HepG2 (cell line): ENCODE data around the gene GPR107. TPM values are rescaled to one million over a fixed set of nuclear protein-coding genes. Genes with fewer than 3 reads are reported as not detected.
A peak's percentile ranks its signal among the peaks of the same experiment; 100 is the strongest.

Source experiments
- ATAC-seq: fragments of 200-7000 bp; cut with Tn5 transposase; 3 replicates; pipeline ENCODE4 v1.9.1; 2020; ENCODE audit warnings: mild to moderate bottlenecking, moderate library complexity
- BruUV-seq: library from RNA; stranded (reverse); fragments of 400-500 nt; replicated peaks from 2 replicates; lab custom pipeline; 2021; lab: Mats Ljungman, UMichigan
- CTCF ChIA-PET: fragments of 300-600 bp; formaldehyde crosslinking; extraction: SDS; loops from one replicate; lab custom pipeline; 2021; ENCODE audit warnings: low total read pairs, inconsistent platforms, low intra/inter-chr PET ratio; lab: Yijun Ruan, JAX
- POLR2A ChIA-PET: fragments of 350-600 bp; sonication (Branson Sonifier 250); formaldehyde crosslinking; loops from one replicate; lab custom pipeline; 2020; ENCODE audit warnings: antibody characterized with exemption, inconsistent platforms; lab: Yijun Ruan, JAX
- DNase-seq: peaks from one replicate; pipeline ENCODE4 v3.0.0-alpha.2; 2015; ENCODE audit warnings: low spot score
- FAIRE-seq: peaks from 3 replicates; lab custom pipeline; 2011; peaks lifted over from hg19 to GRCh38; lab: Jason Lieb, UNC
- H2AFZ ChIP-seq: one replicate; pipeline ENCODE4 v1.6.1; 2011; ENCODE audit warnings: low read length, inconsistent platforms
- H3K27ac ChIP-seq: fragments of 300-600 bp; 3 replicates; pipeline ENCODE4 v1.8.0; 2011; ENCODE audit warnings: mixed run types, mild to moderate bottlenecking, mixed read lengths, low read length, inconsistent platforms; ENCODE audit not compliant: insufficient read depth; ENCODE audit errors: extremely low read length
- H3K27me3 ChIP-seq, 2 experiments: fragments of 200-600 bp in 1 of 2; 2 replicates in 1 of 2; 3 replicates in 1 of 2; pipeline versions ENCODE4 v1.6.0 to v1.8.0; 2011; ENCODE audit warnings: low read length in 2 of 2, mild to moderate bottlenecking in 2 of 2, moderate library complexity in 2 of 2, inconsistent platforms in 1 of 2; ENCODE audit not compliant: insufficient read depth in 2 of 2, control insufficient read depth in 1 of 2
- H3K36me3 ChIP-seq, 2 experiments: fragments of 200-600 bp in 1 of 2; replicated peaks in 1 of 2; 2 replicates in 1 of 2; 3 replicates in 1 of 2; pipeline versions ENCODE4 v1.5.1 to v1.8.0; 2011; ENCODE audit warnings: low read length in 2 of 2, inconsistent platforms in 1 of 2; ENCODE audit not compliant: insufficient read depth in 2 of 2, control insufficient read depth in 1 of 2
- H3K4me1 ChIP-seq: 2 replicates; pipeline ENCODE4 v1.5.1; 2012; ENCODE audit warnings: low read length, inconsistent platforms; ENCODE audit not compliant: insufficient read depth
- H3K4me2 ChIP-seq: 2 replicates; pipeline ENCODE4 v1.6.0; 2011; ENCODE audit warnings: low read depth, low read length, inconsistent platforms
- H3K4me3 ChIP-seq, 3 experiments: fragments of 200-600 bp in 1 of 3; sonication (generic), shearing (Covaris generic) in 1 of 3; replicated peaks in 1 of 3; 2 replicates each; pipeline ENCODE4 v1.5.1; 2011 to 2016; ENCODE audit warnings: low read length in 3 of 3, inconsistent platforms in 2 of 3, low read depth in 2 of 3, mild to moderate bottlenecking in 2 of 3, control low read depth in 1 of 3, mixed read lengths in 1 of 3; ENCODE audit not compliant: insufficient read depth in 1 of 3
- H3K79me2 ChIP-seq: one replicate; pipeline ENCODE4 v1.6.1; 2011; ENCODE audit warnings: low read length, inconsistent platforms; ENCODE audit not compliant: insufficient read depth
- H3K9ac ChIP-seq: 2 replicates; pipeline ENCODE4 v1.6.0; 2011; ENCODE audit warnings: mild to moderate bottlenecking, low read depth, low read length, inconsistent platforms; ENCODE audit not compliant: insufficient read depth
- H3K9me3 ChIP-seq: 2 replicates; pipeline ENCODE4 v1.5.1; 2012; ENCODE audit warnings: mild to moderate bottlenecking, low read length
- H4K20me1 ChIP-seq: 2 replicates; pipeline ENCODE4 v1.6.0; 2011; ENCODE audit warnings: inconsistent platforms, mild to moderate bottlenecking, low read length, moderate library complexity; ENCODE audit not compliant: insufficient read depth
- ARNTL ChIP-seq: sonication (generic); formaldehyde crosslinking; IDR thresholded peaks from 2 replicates; pipeline ENCODE4 v1.4.0; 2020; ENCODE audit warnings: mild to moderate bottlenecking, missing genetic modification reagents
- DZIP1 ChIP-seq: sonication (generic); formaldehyde crosslinking; IDR thresholded peaks from 2 replicates; pipeline ENCODE4 v1.5.0; 2020; ENCODE audit warnings: mild to moderate bottlenecking, missing genetic modification reagents
- FOSL2 ChIP-seq: sonication (generic); formaldehyde crosslinking; IDR thresholded peaks from 2 replicates; pipeline ENCODE4 v1.4.0; 2020; ENCODE audit warnings: missing genetic modification reagents
- FOXO1 ChIP-seq: sonication (generic); formaldehyde crosslinking; IDR thresholded peaks from 2 replicates; pipeline ENCODE4 v1.4.0; 2020; ENCODE audit warnings: missing genetic modification reagents
- HNRNPLL ChIP-seq: fragments of 200-400 bp; formaldehyde crosslinking; IDR thresholded peaks from 2 replicates; pipeline ENCODE4 v1.6.1; 2017; ENCODE audit warnings: mild to moderate bottlenecking, low read depth, low read length; ENCODE audit not compliant: poor library complexity, severe bottlenecking
- NR2C2 ChIP-seq: sonication (generic); formaldehyde crosslinking; IDR thresholded peaks from 2 replicates; pipeline ENCODE4 v1.4.0; 2020; ENCODE audit warnings: missing genetic modification reagents, mild to moderate bottlenecking, moderate library complexity, borderline replicate concordance
- SNAPC5 ChIP-seq: sonication (generic); formaldehyde crosslinking; IDR thresholded peaks from 2 replicates; pipeline ENCODE4 v1.8.1; 2023; ENCODE audit warnings: mild to moderate bottlenecking, missing genetic modification reagents, borderline replicate concordance
- ZBTB42 ChIP-seq: sonication (generic); formaldehyde crosslinking; IDR thresholded peaks from 2 replicates; pipeline ENCODE4 v1.5.0; 2020; ENCODE audit warnings: mild to moderate bottlenecking, missing genetic modification reagents
- ZFP91 ChIP-seq: sonication (generic); formaldehyde crosslinking; IDR thresholded peaks from 2 replicates; pipeline ENCODE4 v1.9.0; 2022; ENCODE audit warnings: missing genetic modification reagents, mild to moderate bottlenecking, borderline replicate concordance
- ZNF230 ChIP-seq: sonication (generic); formaldehyde crosslinking; IDR thresholded peaks from 2 replicates; pipeline ENCODE4 v1.4.0; 2020; ENCODE audit warnings: mild to moderate bottlenecking, missing genetic modification reagents
- ZNF362 ChIP-seq: sonication (generic); formaldehyde crosslinking; IDR thresholded peaks from 2 replicates; pipeline ENCODE4 v1.4.0; 2020; ENCODE audit warnings: missing genetic modification reagents, mild to moderate bottlenecking, borderline replicate concordance
- ZNF446 ChIP-seq: sonication (generic); formaldehyde crosslinking; IDR thresholded peaks from 2 replicates; pipeline ENCODE4 v1.5.0; 2020; ENCODE audit warnings: mild to moderate bottlenecking, missing genetic modification reagents
- ZNF839 ChIP-seq: sonication (generic); formaldehyde crosslinking; IDR thresholded peaks from 2 replicates; pipeline ENCODE4 v1.4.0; 2020; ENCODE audit warnings: missing genetic modification reagents, mild to moderate bottlenecking, borderline replicate concordance
- ZSCAN20 ChIP-seq: sonication (generic); formaldehyde crosslinking; IDR thresholded peaks from 2 replicates; pipeline ENCODE4 v1.4.0; 2020; ENCODE audit warnings: missing genetic modification reagents, mild to moderate bottlenecking, borderline replicate concordance
- ZSCAN5A ChIP-seq: sonication (generic); formaldehyde crosslinking; IDR thresholded peaks from 2 replicates; pipeline ENCODE4 v1.8.0; 2022; ENCODE audit warnings: mild to moderate bottlenecking, missing genetic modification reagents, borderline replicate concordance
- WGBS: methylation state at CpG from one replicate; pipeline ENCODE4 v1.1.6; 2017; ENCODE audit warnings: low lambda C conversion rate; 5-methylcytosine and 5-hydroxymethylcytosine counted together
- in situ Hi-C: cut with HindIII; loops from 2 replicates; pipeline ENCODE4 v1.10.0; 2017; ENCODE audit warnings: low pct_unique_long_range_greater_than_20kb; ENCODE audit not compliant: extremely low pct_ligation_motif_present
- intact Hi-C: fragments of 100-400 bp; cut with micrococcal nuclease; formaldehyde crosslinking; loops from one replicate; pipeline ENCODE4 v1.10.0; 2022; ENCODE audit not compliant: unreplicated experiment
- polyA plus RNA-seq, 8 experiments: library from polyadenylated mRNA; depleted of rRNA in 3 of 8; stranded (reverse) in 7 of 8; unstranded in 1 of 8; fragments of >200 nt; fragmentation: Illumina TruSeq in 4 of 8; extraction: Trizol in 4 of 8; gene quantifications; 2 replicates each; pipeline versions ENCODE4 v1.2.1 to v1.2.3, GENCODE V29; 2011 to 2016; ENCODE audit warnings: low read depth in 4 of 8, missing spikeins in 1 of 8, mixed read lengths in 1 of 8; ENCODE audit not compliant: insufficient read depth in 1 of 8
- total RNA-seq, 5 experiments: library from RNA; depleted of rRNA; stranded (reverse); fragments of >200 nt; fragmentation: Illumina TruSeq; extraction: Trizol; gene quantifications; 2 replicates each; pipeline ENCODE4 v1.2.3, GENCODE V29; 2016; ENCODE audit warnings: low read depth in 1 of 5

Gene GPR107
- total and polyA plus RNA-seq, 2 of the 13 experiments (the other 11 are each of a cell fraction or from before 2014, with no cell fraction given): 22.5 to 24.4 TPM

GRCh38 chr9:130186839-130187522 is 133.3 kb downstream of the GPR107 start (continued):
- TF ChIP-seq ZNF230 (CRISPR knock-in tag): 0 out of 2 replicates have a peak, but pooled peaks have one; percentile 58
- no peak for TF ChIP-seq ZNF446 (CRISPR knock-in tag)
- peak; percentile 17 for TF ChIP-seq HNRNPLL
- no peak for TF ChIP-seq SNAPC5 (CRISPR knock-in tag)
- TF ChIP-seq ZNF839 (CRISPR knock-in tag): no peak
- TF ChIP-seq NR2C2: peak; percentile 40; the same call in 1 of the 2 replicates
- peak; percentile 96 for TF ChIP-seq FOSL2 (CRISPR knock-in tag)
- TF ChIP-seq ZNF362 (CRISPR knock-in tag): 0 out of 2 replicates have a peak, but pooled peaks have one; percentile 19
- TF ChIP-seq, all 625 proteins: peak for 47

- no peaks in the 10 kb centered on the region for H4K20me1 ChIP-seq
- POLR2A ChIA-PET: no interaction called here
- FAIRE-seq (no peak), DNase-seq (no peak), ATAC-seq (no peak)
- intact Hi-C loops: no loop called here
- CTCF ChIA-PET: no interaction called here
- H3K79me2 ChIP-seq: no peaks in the 10 kb centered on the region
- H3K4me3 ChIP-seq: peak overlapping the region in 1 of 3 experiments; percentile 67; a peak in 1 of 6 replicates
- peak overlapping the region; percentile 76 for H3K4me2 ChIP-seq
- peaks cover 34% of the 10 kb centered on the region for H3K4me1 ChIP-seq
- H3K27me3 ChIP-seq: no peaks in the 10 kb centered on the region
- H3K9me3 ChIP-seq: no peaks in the 10 kb centered on the region
- H3K9ac ChIP-seq: no peak overlapping the region
- no peaks in the 10 kb centered on the region for H3K36me3 ChIP-seq
- BruUV-seq: no TSS peak
- in situ Hi-C loops: no loop called here
- WGBS: 59% methylated on average over 9 of the region's 9 CpGs
- H2AFZ ChIP-seq: no peak overlapping the region
- no peak overlapping the region for H3K27ac ChIP-seq
- TF ChIP-seq DZIP1 (CRISPR knock-in tag) (peak; percentile 43; the same call in 1 of the 2 replicates), NR2C2 (0 out of 2 replicates have a peak, but pooled peaks have one; percentile 6), ZSCAN5A (CRISPR knock-in tag) (no peak), ARNTL (CRISPR knock-in tag) (no peak), FOXO1 (no peak), ZBTB42 (no peak), ZSCAN20 (CRISPR knock-in tag) (no peak), ZFP91 (CRISPR knock-in tag) (peak; percentile 98; the same call in 1 of the 2 replicates)
These were observed 133.8 kb downstream of the GPR107 start for GRCh38 chr9:130187523-130187846.
